Activated CD4-positive, alpha-beta T cell treated with anti-CD3 and anti-CD28 coated beads for 36 hours (primary cell): ENCODE results near the gene CCDC91. TPM values are rescaled to one million over a fixed set of nuclear protein-coding genes. Genes with fewer than 3 reads are reported as not detected.

Source experiments
- ATAC-seq: fragments of 200-7000 bp; cut with Tn5 transposase; one replicate; pipeline ENCODE4 v1.10.0; 2021; ENCODE audit warnings: mild to moderate bottlenecking, moderate library complexity
- CTCF ChIA-PET: fragments of 350-600 bp; sonication (Branson Sonifier 250); formaldehyde crosslinking; loops from one replicate; lab custom pipeline; 2021; ENCODE audit warnings: antibody characterized with exemption; lab: Charles Lee
- POLR2A ChIA-PET: fragments of 350-600 bp; sonication (Branson Sonifier 250); formaldehyde crosslinking; loops from one replicate; lab custom pipeline; 2021; ENCODE audit warnings: antibody characterized with exemption, inconsistent platforms; lab: Charles Lee
- DNase-seq: peaks from one replicate; pipeline ENCODE4 v3.0.0-alpha.2; 2020
- H3K27ac Mint-ChIP-seq: one replicate; pipeline ENCODE4 v1.8.0; 2021; ENCODE audit warnings: mixed read lengths
- H3K27me3 Mint-ChIP-seq: one replicate; pipeline ENCODE4 v1.8.0; 2021; ENCODE audit warnings: mixed read lengths
- H3K36me3 Mint-ChIP-seq: one replicate; pipeline ENCODE4 v1.8.0; 2021; ENCODE audit warnings: low read depth, mixed read lengths
- H3K4me1 Mint-ChIP-seq: one replicate; pipeline ENCODE4 v1.8.0; 2021; ENCODE audit warnings: mixed read lengths
- H3K4me3 Mint-ChIP-seq: one replicate; pipeline ENCODE4 v1.8.0; 2021; ENCODE audit warnings: mild to moderate bottlenecking, moderate library complexity, mixed read lengths
- H3K9me3 Mint-ChIP-seq: one replicate; pipeline ENCODE4 v1.8.0; 2021; ENCODE audit warnings: low read depth, mixed read lengths
- intact Hi-C, 2 experiments: fragments of 100-400 bp; cut with DNase I in 1 of 2; cut with micrococcal nuclease in 1 of 2; formaldehyde crosslinking; loops; one replicate each; pipeline versions ENCODE4 v1.14.2 to v1.15.1; 2022 to 2024; cut with DNase I, micrococcal nuclease
- total RNA-seq, 2 experiments: library from RNA; stranded (reverse); gene quantifications; one replicate each; pipeline ENCODE4 v1.2.3, GENCODE V29; 2021

The CCDC91 gene
- total RNA-seq, 2 experiments from 2014 or later = 13.9 to 16.0 TPM

DNA sequence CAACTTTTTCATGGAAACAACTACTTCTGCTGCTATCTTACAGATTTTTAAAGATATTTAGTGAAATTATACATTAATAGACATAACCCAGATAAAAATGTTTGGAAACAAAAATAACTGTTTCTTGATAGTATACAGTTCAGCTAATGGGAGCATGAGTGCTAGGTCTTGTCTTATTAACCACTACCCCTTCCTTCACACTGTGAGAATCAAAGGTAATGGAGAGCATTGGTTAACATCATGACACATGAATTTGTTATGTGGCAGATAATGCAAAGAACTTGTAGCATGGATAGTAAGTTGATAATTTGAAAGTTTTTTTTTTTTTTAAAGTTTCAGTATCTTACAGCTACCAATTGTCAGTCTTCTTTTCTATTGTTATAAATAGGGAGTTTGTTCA lies 44.2 kb downstream of the CCDC91 start:
- no peak overlapping the region for H3K27ac Mint-ChIP-seq
- intact Hi-C loops = no loop called here
- no peak overlapping the region for H3K4me3 Mint-ChIP-seq
- ATAC-seq = no peak
- H3K4me1 Mint-ChIP-seq = peaks cover 32% of the 10 kb centered on the region
- POLR2A ChIA-PET = no interaction called here
- no peak for DNase-seq
- peaks cover 12% of the 10 kb centered on the region for H3K36me3 Mint-ChIP-seq
- no peaks in the 10 kb centered on the region for H3K9me3 Mint-ChIP-seq
- H3K27me3 Mint-ChIP-seq = no peaks in the 10 kb centered on the region
- CTCF ChIA-PET = interaction anchor here (1.1 to 1.3 kb wide), 2 partner anchors 11 to 22 kb away, joined by 3 read pairs; no protein-coding TSS in a partner anchor

GRCh38 chr12:28235015-28235414 lies 44.8 kb downstream of the CCDC91 start:
- intact Hi-C loops = no loop called here
- Mint-ChIP-seq H3K4me3 (no peak overlapping the region), H3K9me3 (no peaks in the 10 kb centered on the region), H3K36me3 (peaks cover 10% of the 10 kb centered on the region), H3K27ac (no peak overlapping the region), H3K27me3 (no peaks in the 10 kb centered on the region), H3K4me1 (peaks cover 26% of the 10 kb centered on the region)
- no peak for ATAC-seq
- no peak for DNase-seq
- POLR2A ChIA-PET = no interaction called here
- CTCF ChIA-PET = interaction anchor here (1.1 kb wide), 1 partner anchor 23 kb away, joined by 3 read pairs; no protein-coding TSS in a partner anchor

DNA sequence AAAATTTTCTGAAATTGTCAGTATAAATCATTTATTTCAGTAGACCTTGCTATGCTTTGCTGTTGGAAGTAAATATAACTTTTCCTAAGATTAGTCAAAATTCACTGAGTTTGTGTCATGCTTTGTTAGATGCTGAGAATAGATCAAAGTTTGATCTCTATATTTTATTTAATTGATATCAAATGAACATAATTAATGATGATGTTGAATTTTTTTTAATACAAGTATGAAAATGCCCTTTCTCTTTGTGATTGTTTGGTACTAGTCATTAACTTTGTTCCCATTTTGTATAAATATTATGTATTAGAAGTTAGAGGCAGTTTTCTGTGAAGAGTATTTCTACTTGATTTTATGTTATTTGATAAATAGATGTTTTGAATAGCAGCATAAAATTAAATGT lies 45.7 kb downstream of the CCDC91 start:
- Mint-ChIP-seq H3K27me3 (no peaks in the 10 kb centered on the region), H3K36me3 (peaks cover 5% of the 10 kb centered on the region), H3K4me3 (no peak overlapping the region), H3K9me3 (peaks cover under 1% of the 10 kb centered on the region), H3K27ac (no peak overlapping the region), H3K4me1 (peaks cover 23% of the 10 kb centered on the region)
- ChIA-PET CTCF (no interaction called here), POLR2A (interaction anchor here (0.6 kb wide), 1 partner anchor 12 kb away, joined by 3 read pairs; no protein-coding TSS in a partner anchor)
- no peak for ATAC-seq
- no peak for DNase-seq
- intact Hi-C loops = no loop called here

DNA sequence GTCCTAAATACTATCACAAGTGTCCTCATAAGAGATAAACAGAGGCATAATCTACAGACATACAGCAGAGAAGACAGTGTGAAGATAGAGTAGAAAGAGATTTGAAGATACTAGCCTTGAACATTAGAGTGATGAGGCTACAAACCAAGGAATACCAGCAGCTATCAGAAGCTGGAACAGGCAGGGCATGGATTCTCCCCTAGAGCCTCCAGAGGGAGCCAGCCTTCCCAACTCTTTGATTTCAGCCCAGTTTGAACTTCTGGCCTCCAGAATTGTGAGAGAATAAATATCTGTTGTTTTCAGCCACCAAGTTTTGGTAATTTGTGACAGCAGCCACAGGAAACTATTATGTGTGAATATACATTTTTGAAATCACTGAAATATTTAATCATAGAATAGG lies 47.2 kb downstream of the CCDC91 start:
- intact Hi-C loops = no loop called here
- ATAC-seq (no peak), DNase-seq (no peak)
- H3K27ac Mint-ChIP-seq = no peak overlapping the region
- no peaks in the 10 kb centered on the region for H3K27me3 Mint-ChIP-seq
- ChIA-PET CTCF (no interaction called here), POLR2A (no interaction called here)
- H3K4me3 Mint-ChIP-seq = no peak overlapping the region
- peaks cover 5% of the 10 kb centered on the region for H3K36me3 Mint-ChIP-seq
- H3K4me1 Mint-ChIP-seq = peaks cover 23% of the 10 kb centered on the region
- peaks cover 1% of the 10 kb centered on the region for H3K9me3 Mint-ChIP-seq

- no peak overlapping the region for H3K27ac Mint-ChIP-seq
- ATAC-seq (no peak), DNase-seq (no peak)
- no peaks in the 10 kb centered on the region for H3K27me3 Mint-ChIP-seq
- POLR2A ChIA-PET = no interaction called here
- H3K4me1 Mint-ChIP-seq = peaks cover 23% of the 10 kb centered on the region
- H3K4me3 Mint-ChIP-seq = no peak overlapping the region
- H3K9me3 Mint-ChIP-seq = peaks cover 1% of the 10 kb centered on the region
- peaks cover 1% of the 10 kb centered on the region for H3K36me3 Mint-ChIP-seq
- CTCF ChIA-PET = interaction anchor here (1.5 to 2.5 kb wide), 2 partner anchors 8 to 10 kb away, joined by 3 to 8 read pairs; no protein-coding TSS in a partner anchor
- intact Hi-C loops = no loop called here
These were observed 49.7 kb downstream of the CCDC91 start for GRCh38 chr12:28239918-28240317.

GRCh38 chr12:28240853-28241252 lies 50.6 kb downstream of the CCDC91 start:
- DNase-seq (no peak), ATAC-seq (no peak)
- H3K4me3 Mint-ChIP-seq = no peak overlapping the region
- ChIA-PET CTCF (interaction anchor here (2.5 kb wide), 1 partner anchor 11 kb away, joined by 8 read pairs; no protein-coding TSS in a partner anchor), POLR2A (interaction anchor here (0.7 kb wide), 1 partner anchor 1991 kb away, joined by 3 read pairs; no protein-coding TSS in a partner anchor)
- H3K27me3 Mint-ChIP-seq = no peaks in the 10 kb centered on the region
- peaks cover 17% of the 10 kb centered on the region for H3K4me1 Mint-ChIP-seq
- peaks cover 1% of the 10 kb centered on the region for H3K36me3 Mint-ChIP-seq
- H3K27ac Mint-ChIP-seq = no peak overlapping the region
- peaks cover 1% of the 10 kb centered on the region for H3K9me3 Mint-ChIP-seq
- intact Hi-C loops = no loop called here

- H3K4me1 Mint-ChIP-seq = peaks cover 23% of the 10 kb centered on the region
- POLR2A ChIA-PET = no interaction called here
- ATAC-seq (no peak), DNase-seq (no peak)
- peaks cover 4% of the 10 kb centered on the region for H3K36me3 Mint-ChIP-seq
- CTCF ChIA-PET = no interaction called here
- H3K27me3 Mint-ChIP-seq = no peaks in the 10 kb centered on the region
- H3K9me3 Mint-ChIP-seq = peaks cover 5% of the 10 kb centered on the region
- no peak overlapping the region for H3K4me3 Mint-ChIP-seq
- intact Hi-C loops = no loop called here
- no peak overlapping the region for H3K27ac Mint-ChIP-seq
These were observed 51.9 kb downstream of the CCDC91 start for GRCh38 chr12:28242129-28242495.

GRCh38 chr12:28242496-28243309 lies 52.4 kb downstream of the CCDC91 start:
- intact Hi-C loops = no loop called here
- ATAC-seq (no peak), DNase-seq (no peak)
- ChIA-PET CTCF (no interaction called here), POLR2A (no interaction called here)
- H3K27ac Mint-ChIP-seq = no peak overlapping the region
- H3K9me3 Mint-ChIP-seq = peaks cover 5% of the 10 kb centered on the region
- H3K4me3 Mint-ChIP-seq = no peak overlapping the region
- peaks cover 7% of the 10 kb centered on the region for H3K36me3 Mint-ChIP-seq
- H3K27me3 Mint-ChIP-seq = no peaks in the 10 kb centered on the region
- peaks cover 27% of the 10 kb centered on the region for H3K4me1 Mint-ChIP-seq

GRCh38 chr12:28243310-28243633 lies 53.0 kb downstream of the CCDC91 start:
- no peak for DNase-seq
- Mint-ChIP-seq H3K27ac (no peak overlapping the region), H3K27me3 (no peaks in the 10 kb centered on the region), H3K36me3 (peaks cover 7% of the 10 kb centered on the region), H3K9me3 (peaks cover 5% of the 10 kb centered on the region), H3K4me1 (peaks cover 32% of the 10 kb centered on the region), H3K4me3 (no peak overlapping the region)
- no peak for ATAC-seq
- ChIA-PET CTCF (no interaction called here), POLR2A (no interaction called here)
- intact Hi-C loops = no loop called here

GRCh38 chr12:28247806-28248205 lies 57.5 kb downstream of the CCDC91 start:
- Mint-ChIP-seq H3K27ac (no peak overlapping the region), H3K27me3 (no peaks in the 10 kb centered on the region), H3K9me3 (peaks cover 4% of the 10 kb centered on the region), H3K4me1 (peaks cover 65% of the 10 kb centered on the region), H3K4me3 (no peak overlapping the region), H3K36me3 (peaks cover 9% of the 10 kb centered on the region)
- POLR2A ChIA-PET = interaction anchor here (0.6 kb wide), 2 partner anchors 12 to 53 kb away, joined by 3 read pairs; no protein-coding TSS in a partner anchor
- ATAC-seq = no peak
- intact Hi-C loops = no loop called here
- DNase-seq = no peak
- CTCF ChIA-PET = interaction anchor here (0.6 to 1.6 kb wide), 5 partner anchors 8 to 427 kb away, joined by 3 to 7 read pairs (median 3); no protein-coding TSS in a partner anchor

- Mint-ChIP-seq H3K4me3 (no peak overlapping the region), H3K27me3 (no peaks in the 10 kb centered on the region), H3K4me1 (peaks cover 69% of the 10 kb centered on the region), H3K27ac (peak overlapping the region; percentile 45), H3K36me3 (peaks cover 9% of the 10 kb centered on the region), H3K9me3 (peaks cover 4% of the 10 kb centered on the region)
- ChIA-PET POLR2A (interaction anchor here (0.6 kb wide), 1 partner anchor 54 kb away, joined by 3 read pairs; no protein-coding TSS in a partner anchor), CTCF (interaction anchor here (1.1 to 1.6 kb wide), 5 partner anchors 9 to 427 kb away, joined by 3 to 7 read pairs (median 3); no protein-coding TSS in a partner anchor)
- intact Hi-C loops = no loop called here
- ATAC-seq (peak; percentile 11), DNase-seq (no peak)
These were observed 58.4 kb downstream of the CCDC91 start for GRCh38 chr12:28248555-28249145.
